Measurements from ENCODE around the gene TMPRSS4.
A peak's percentile ranks its signal among the peaks of the same experiment; 100 is the strongest.

TMPRSS4 gene

GRCh38 chr11:118138839-118139420 lies 62.1 kb downstream of the TMPRSS4 start:
- no peak for DNase-seq

- no peak for DNase-seq
Observed at GRCh38 chr11:118139578-118139977, 62.7 kb downstream of the TMPRSS4 start.

- DNase-seq, result no peak
Observed at GRCh38 chr11:118142081-118142480, 65.2 kb downstream of the TMPRSS4 start.

- no peak for DNase-seq
Observed at GRCh38 chr11:118142809-118143208, 65.9 kb downstream of the TMPRSS4 start.

GRCh38 chr11:118143661-118144185 lies 66.8 kb downstream of the TMPRSS4 start:
- no peak for DNase-seq

GRCh38 chr11:118144301-118145268 lies 67.7 kb downstream of the TMPRSS4 start:
- no peak for DNase-seq

- peak; percentile 65 for DNase-seq
Observed at GRCh38 chr11:118145285-118146227, 68.7 kb downstream of the TMPRSS4 start.

- DNase-seq, result no peak
Observed at GRCh38 chr11:118146554-118146953, 69.7 kb downstream of the TMPRSS4 start.

GRCh38 chr11:118147502-118147901 lies 70.6 kb downstream of the TMPRSS4 start:
- DNase-seq, result no peak

GRCh38 chr11:118148240-118148639 lies 71.4 kb downstream of the TMPRSS4 start:
- DNase-seq, result no peak

- no peak for DNase-seq
Observed at GRCh38 chr11:118148856-118149255, 72.0 kb downstream of the TMPRSS4 start.

- DNase-seq, result no peak
Observed at GRCh38 chr11:118149493-118149892, 72.6 kb downstream of the TMPRSS4 start.

GRCh38 chr11:118151431-118151830 lies 74.6 kb downstream of the TMPRSS4 start:
- DNase-seq, result no peak

GRCh38 chr11:118152020-118152551 lies 75.2 kb downstream of the TMPRSS4 start:
- DNase-seq, result no peak

- DNase-seq, result no peak
Observed at GRCh38 chr11:118152552-118153471, 75.9 kb downstream of the TMPRSS4 start, which contains the start of gene SCN4B. TSS of gene SCN4B (minus strand) at chr11:118152823. CDS start at chr11:118152673, 150 bp downstream.

GRCh38 chr11:118153516-118153915 lies 76.6 kb downstream of the TMPRSS4 start:
- no peak for DNase-seq

- DNase-seq, result no peak
Observed at GRCh38 chr11:118153976-118154375, 77.1 kb downstream of the TMPRSS4 start.

GRCh38 chr11:118154641-118155040 lies 77.8 kb downstream of the TMPRSS4 start:
- no peak for DNase-seq

GRCh38 chr11:118155776-118156530 lies 79.1 kb downstream of the TMPRSS4 start:
- no peak for DNase-seq

GRCh38 chr11:118156531-118157185 lies 79.8 kb downstream of the TMPRSS4 start:
- DNase-seq, result no peak

All from KG1 (cell line).